Measurements from ENCODE around the gene SERP2. TPM values are rescaled to one million over a fixed set of nuclear protein-coding genes. Genes with fewer than 3 reads are reported as not detected.

SERP2 gene
- total RNA-seq, 1 experiment from 2014 or later, result 1.8 TPM

- no CpG with 5 or more reads among the region's 6 CpGs for WGBS (ENCODE audit: extremely low coverage, insufficient read length, low lambda C conversion rate)
- Mint-ChIP-seq H3K27me3 (ENCODE audit: low read depth) (peaks cover 30% of the 10 kb centered on the region), H3K4me3 (0 out of 5 replicates have a peak overlapping the region, but pooled peaks of 1 of the 2 experiments have one; percentile 19), H3K9me3 (peaks cover 4 to 7% of the 10 kb centered on the region in 2 experiments; a peak in 2 of 5 replicates), H3K36me3 (ENCODE audit: insufficient read depth in 1 of 3, low read depth in 3 of 3) (peaks cover 0 to 5% (median 0%) of the 10 kb centered on the region in 3 experiments; a peak in 3 of 7 replicates), H3K4me1 (peaks cover 47 to 53% of the 10 kb centered on the region in 2 experiments), H3K27ac (no peak overlapping the region)
- Histone ChIP-seq H2BK20ac (ENCODE audit: low read depth, low read length, poor library complexity, severe bottlenecking) (no peak overlapping the region), H3K4ac (ENCODE audit: low read depth, low read length) (no peak overlapping the region), H2AK5ac (ENCODE audit: insufficient read length, low read length) (no peak overlapping the region), H3K79me2 (ENCODE audit: insufficient read depth, low read length) (no peaks in the 10 kb centered on the region), H3K23ac (ENCODE audit: insufficient read length, low read depth, low read length) (no peak overlapping the region), H3K9ac (ENCODE audit: extremely low read depth, insufficient read length, low read length) (no peak overlapping the region), H2BK15ac (ENCODE audit: low read depth, low read length) (no peak overlapping the region), H3K14ac (ENCODE audit: insufficient read depth, low read length) (no peak overlapping the region), H3T11ph (ENCODE audit: low read length) (no peak overlapping the region), H3K23me2 (ENCODE audit: insufficient read length, low read depth, low read length, poor library complexity, severe bottlenecking) (no peaks in the 10 kb centered on the region), H3K27ac (ENCODE audit: insufficient read length, low read depth, low read length) (no peak overlapping the region), H3K4me1 (ENCODE audit: insufficient read depth, low read length) (peaks cover 9% of the 10 kb centered on the region), H2AFZ (ENCODE audit: low read length) (no peak overlapping the region), H4K20me1 (ENCODE audit: control insufficient read depth, insufficient read depth, insufficient read length) (no peaks in the 10 kb centered on the region), H3K27me3 (ENCODE audit: insufficient read depth, low read length) (no peaks in the 10 kb centered on the region; the same call in 1 of the 2 replicates), H4K5ac (ENCODE audit: insufficient read length, low read depth, low read length) (no peak overlapping the region), H3K9me3 (ENCODE audit: control insufficient read depth, low read depth, low read length) (no peaks in the 10 kb centered on the region), H2BK5ac (ENCODE audit: insufficient read length, low read length) (no peak overlapping the region), H4K91ac (ENCODE audit: insufficient read length, low read depth, low read length) (no peak overlapping the region), H2BK120ac (ENCODE audit: low read depth, low read length, poor library complexity, severe bottlenecking) (no peak overlapping the region), H3K56ac (ENCODE audit: insufficient read length, low read depth, low read length) (no peak overlapping the region), H4K8ac (replicated peaks; ENCODE audit: insufficient read length, low read depth, low read length) (no peak overlapping the region), H2BK12ac (ENCODE audit: insufficient read length, low read depth, low read length) (no peak overlapping the region), H3K4me2 (ENCODE audit: insufficient read depth, insufficient read length, low read length) (no peak overlapping the region), H3K79me1 (ENCODE audit: insufficient read depth, low read depth, low read length, poor library complexity, severe bottlenecking) (no peaks in the 10 kb centered on the region), H3K18ac (ENCODE audit: insufficient read length, low read depth, low read length) (no peak overlapping the region)
- DNase-seq, result no peak
- TF ChIP-seq CTCF (conservative IDR thresholded peaks at IDR 0.05), result no peak
These were observed 43.1 kb downstream of the SERP2 start for GRCh38 chr13:44416744-44417143.
